ENCODE data around the gene SLC10A4. TPM values are rescaled to one million over a fixed set of nuclear protein-coding genes. Genes with fewer than 3 reads are reported as not detected.

The SLC10A4 gene
- total RNA-seq, 1 donor from 2014 or later: 1.6 TPM

- no peak for ATAC-seq
- TF ChIP-seq CTCF (IDR thresholded peaks at IDR 0.05): no peak
Measured at GRCh38 chr4:48467442-48467841, 15.7 kb upstream of the SLC10A4 start.

GRCh38 chr4:48467891-48468290 is 15.3 kb upstream of the SLC10A4 start:
- Histone ChIP-seq H3K36me3 (no peaks in the 10 kb centered on the region), H3K4me3 (no peak overlapping the region), H3K4me1 (no peaks in the 10 kb centered on the region), H3K27me3 (ENCODE audit: low read depth) (no peaks in the 10 kb centered on the region), H3K9me3 (no peaks in the 10 kb centered on the region), H3K27ac (no peak overlapping the region)
- intact Hi-C loops (cut with DNase I): no loop called here
- DNase-seq (no peak), ATAC-seq (no peak)
- TF ChIP-seq CTCF (IDR thresholded peaks at IDR 0.05): no peak

More at GRCh38 chr4:48467442-48467841, 15.7 kb upstream of the SLC10A4 start:
- intact Hi-C loops (cut with DNase I): no loop called here
- Histone ChIP-seq H3K9me3 (no peaks in the 10 kb centered on the region), H3K4me1 (no peaks in the 10 kb centered on the region), H3K27me3 (ENCODE audit: low read depth) (no peaks in the 10 kb centered on the region), H3K36me3 (no peaks in the 10 kb centered on the region), H3K4me3 (no peak overlapping the region), H3K27ac (no peak overlapping the region)
- DNase-seq: no peak

GRCh38 chr4:48470137-48470536 is 13.0 kb upstream of the SLC10A4 start:
- Histone ChIP-seq H3K36me3 (no peaks in the 10 kb centered on the region), H3K4me1 (no peaks in the 10 kb centered on the region), H3K27ac (no peak overlapping the region), H3K9me3 (no peaks in the 10 kb centered on the region), H3K4me3 (no peak overlapping the region), H3K27me3 (ENCODE audit: low read depth) (no peaks in the 10 kb centered on the region)
- no peak for TF ChIP-seq CTCF (IDR thresholded peaks at IDR 0.05)
- no peak for ATAC-seq
- intact Hi-C loops (cut with DNase I): no loop called here
- DNase-seq: no peak

GRCh38 chr4:48470570-48470969 is 12.6 kb upstream of the SLC10A4 start:
- no peaks in the 10 kb centered on the region for H3K9me3 ChIP-seq
- no peaks in the 10 kb centered on the region for H3K27me3 ChIP-seq (ENCODE audit: low read depth)
- ATAC-seq: no peak
- no peak overlapping the region for H3K27ac ChIP-seq
- intact Hi-C loops (cut with DNase I): no loop called here
- no peaks in the 10 kb centered on the region for H3K4me1 ChIP-seq
- H3K4me3 ChIP-seq: no peak overlapping the region
- no peak for DNase-seq
- no peak for TF ChIP-seq CTCF (IDR thresholded peaks at IDR 0.05)
- no peaks in the 10 kb centered on the region for H3K36me3 ChIP-seq

- Histone ChIP-seq H3K9me3 (no peaks in the 10 kb centered on the region), H3K4me1 (no peaks in the 10 kb centered on the region), H3K36me3 (no peaks in the 10 kb centered on the region), H3K27ac (no peak overlapping the region), H3K27me3 (ENCODE audit: low read depth) (no peaks in the 10 kb centered on the region), H3K4me3 (no peak overlapping the region)
- intact Hi-C loops (cut with DNase I): no loop called here
- no peak for TF ChIP-seq CTCF (IDR thresholded peaks at IDR 0.05)
- ATAC-seq (no peak), DNase-seq (no peak)
Measured at GRCh38 chr4:48472794-48473193, 10.3 kb upstream of the SLC10A4 start.

GRCh38 chr4:48475770-48476169 is 7.4 kb upstream of the SLC10A4 start:
- ATAC-seq: no peak
- no peaks in the 10 kb centered on the region for H3K9me3 ChIP-seq
- no peak for TF ChIP-seq CTCF (IDR thresholded peaks at IDR 0.05)
- no peak for DNase-seq
- H3K27ac ChIP-seq: no peak overlapping the region
- no peaks in the 10 kb centered on the region for H3K4me1 ChIP-seq
- peaks cover 3% of the 10 kb centered on the region for H3K27me3 ChIP-seq (ENCODE audit: low read depth)
- intact Hi-C loops (cut with DNase I): no loop called here
- no peak overlapping the region for H3K4me3 ChIP-seq
- H3K36me3 ChIP-seq: no peaks in the 10 kb centered on the region
